Measurements from ENCODE around the gene CCDC24. TPM values are rescaled to one million over a fixed set of nuclear protein-coding genes. Genes with fewer than 3 reads are reported as not detected.

The CCDC24 gene
- total and polyA plus RNA-seq, 4 donors: 0.92 to 4.2 (median 2.3) TPM

DNA sequence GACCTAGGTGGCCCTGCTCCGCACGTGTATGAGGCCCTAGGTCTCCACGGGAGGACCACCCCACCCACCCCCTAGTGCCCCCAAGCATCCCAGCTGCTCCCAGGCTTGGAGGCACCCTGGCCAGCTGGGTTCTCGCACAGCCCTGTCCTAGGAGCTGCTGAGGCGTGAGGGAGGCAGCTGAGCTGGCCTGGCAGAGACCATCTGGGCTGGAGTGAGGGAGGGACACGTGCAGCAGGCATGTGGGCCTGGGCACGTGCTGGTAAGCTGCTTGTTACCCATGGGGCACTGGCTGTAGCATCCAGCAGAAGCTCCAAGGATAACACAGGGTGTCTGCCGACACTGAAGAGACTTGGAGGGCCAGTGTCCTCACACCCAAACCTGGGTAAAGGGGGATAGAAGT is 29.8 kb downstream of the CCDC24 start:
- no peak for DNase-seq (ENCODE audit: low spot score)
- H3K36me3 ChIP-seq (ENCODE audit: control insufficient read depth in 4 of 4, insufficient read depth in 3 of 4, low read depth in 1 of 4, low read length in 3 of 4): no peaks in the 10 kb centered on the region
- no peaks in the 10 kb centered on the region for H3K27me3 ChIP-seq (ENCODE audit: control insufficient read depth in 4 of 4, insufficient read depth in 4 of 4, low read length in 3 of 4)
- no peaks in the 10 kb centered on the region for H3K9me3 ChIP-seq (ENCODE audit: control insufficient read depth in 4 of 4, low read length in 3 of 4)
- no peak overlapping the region for H3K9ac ChIP-seq (ENCODE audit: low read depth in 1 of 2, low read length in 2 of 2)
- H3K4me1 ChIP-seq (ENCODE audit: control insufficient read depth in 4 of 4, insufficient read depth in 4 of 4, low read length in 3 of 4): no peaks in the 10 kb centered on the region
- TF ChIP-seq YY1 (IDR thresholded peaks at IDR 0.05) (no peak), RXRA (IDR thresholded peaks at IDR 0.05) (no peak), HNF4G (IDR thresholded peaks at IDR 0.05) (no peak), HNF4A (conservative IDR thresholded peaks at IDR 0.05) (no peak), JUND (IDR thresholded peaks at IDR 0.05) (no peak), TAF1 (conservative IDR thresholded peaks at IDR 0.05) (no peak), FOXA2 (IDR thresholded peaks at IDR 0.05) (no peak), EGR1 (IDR thresholded peaks at IDR 0.05; ENCODE audit: low read depth in 2 of 2) (no peak), SP1 (IDR thresholded peaks at IDR 0.05) (no peak), GABPA (IDR thresholded peaks at IDR 0.05 in 1 of 2, conservative IDR thresholded peaks at IDR 0.05 in 1 of 2) (no peak), RAD21 (IDR thresholded peaks at IDR 0.05) (no peak), NR2F2 (IDR thresholded peaks at IDR 0.05) (no peak), FOXA1 (IDR thresholded peaks at IDR 0.05) (no peak)
- TF ChIP-seq, protein P1, sequence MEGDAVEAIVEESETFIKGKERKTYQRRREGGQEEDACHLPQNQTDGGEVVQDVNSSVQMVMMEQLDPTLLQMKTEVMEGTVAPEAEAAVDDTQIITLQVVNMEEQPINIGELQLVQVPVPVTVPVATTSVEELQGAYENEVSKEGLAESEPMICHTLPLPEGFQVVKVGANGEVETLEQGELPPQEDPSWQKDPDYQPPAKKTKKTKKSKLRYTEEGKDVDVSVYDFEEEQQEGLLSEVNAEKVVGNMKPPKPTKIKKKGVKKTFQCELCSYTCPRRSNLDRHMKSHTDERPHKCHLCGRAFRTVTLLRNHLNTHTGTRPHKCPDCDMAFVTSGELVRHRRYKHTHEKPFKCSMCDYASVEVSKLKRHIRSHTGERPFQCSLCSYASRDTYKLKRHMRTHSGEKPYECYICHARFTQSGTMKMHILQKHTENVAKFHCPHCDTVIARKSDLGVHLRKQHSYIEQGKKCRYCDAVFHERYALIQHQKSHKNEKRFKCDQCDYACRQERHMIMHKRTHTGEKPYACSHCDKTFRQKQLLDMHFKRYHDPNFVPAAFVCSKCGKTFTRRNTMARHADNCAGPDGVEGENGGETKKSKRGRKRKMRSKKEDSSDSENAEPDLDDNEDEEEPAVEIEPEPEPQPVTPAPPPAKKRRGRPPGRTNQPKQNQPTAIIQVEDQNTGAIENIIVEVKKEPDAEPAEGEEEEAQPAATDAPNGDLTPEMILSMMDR (IDR thresholded peaks at IDR 0.05; ENCODE audit: low read depth, low read length, missing input control): no peak
- TF ChIP-seq, protein P2, sequence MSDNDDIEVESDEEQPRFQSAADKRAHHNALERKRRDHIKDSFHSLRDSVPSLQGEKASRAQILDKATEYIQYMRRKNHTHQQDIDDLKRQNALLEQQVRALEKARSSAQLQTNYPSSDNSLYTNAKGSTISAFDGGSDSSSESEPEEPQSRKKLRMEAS (IDR thresholded peaks at IDR 0.05): no peak
- TF ChIP-seq, protein P3, sequence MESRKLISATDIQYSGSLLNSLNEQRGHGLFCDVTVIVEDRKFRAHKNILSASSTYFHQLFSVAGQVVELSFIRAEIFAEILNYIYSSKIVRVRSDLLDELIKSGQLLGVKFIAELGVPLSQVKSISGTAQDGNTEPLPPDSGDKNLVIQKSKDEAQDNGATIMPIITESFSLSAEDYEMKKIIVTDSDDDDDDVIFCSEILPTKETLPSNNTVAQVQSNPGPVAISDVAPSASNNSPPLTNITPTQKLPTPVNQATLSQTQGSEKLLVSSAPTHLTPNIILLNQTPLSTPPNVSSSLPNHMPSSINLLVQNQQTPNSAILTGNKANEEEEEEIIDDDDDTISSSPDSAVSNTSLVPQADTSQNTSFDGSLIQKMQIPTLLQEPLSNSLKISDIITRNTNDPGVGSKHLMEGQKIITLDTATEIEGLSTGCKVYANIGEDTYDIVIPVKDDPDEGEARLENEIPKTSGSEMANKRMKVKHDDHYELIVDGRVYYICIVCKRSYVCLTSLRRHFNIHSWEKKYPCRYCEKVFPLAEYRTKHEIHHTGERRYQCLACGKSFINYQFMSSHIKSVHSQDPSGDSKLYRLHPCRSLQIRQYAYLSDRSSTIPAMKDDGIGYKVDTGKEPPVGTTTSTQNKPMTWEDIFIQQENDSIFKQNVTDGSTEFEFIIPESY (IDR thresholded peaks at IDR 0.05): no peak
- TF ChIP-seq, protein P4, sequence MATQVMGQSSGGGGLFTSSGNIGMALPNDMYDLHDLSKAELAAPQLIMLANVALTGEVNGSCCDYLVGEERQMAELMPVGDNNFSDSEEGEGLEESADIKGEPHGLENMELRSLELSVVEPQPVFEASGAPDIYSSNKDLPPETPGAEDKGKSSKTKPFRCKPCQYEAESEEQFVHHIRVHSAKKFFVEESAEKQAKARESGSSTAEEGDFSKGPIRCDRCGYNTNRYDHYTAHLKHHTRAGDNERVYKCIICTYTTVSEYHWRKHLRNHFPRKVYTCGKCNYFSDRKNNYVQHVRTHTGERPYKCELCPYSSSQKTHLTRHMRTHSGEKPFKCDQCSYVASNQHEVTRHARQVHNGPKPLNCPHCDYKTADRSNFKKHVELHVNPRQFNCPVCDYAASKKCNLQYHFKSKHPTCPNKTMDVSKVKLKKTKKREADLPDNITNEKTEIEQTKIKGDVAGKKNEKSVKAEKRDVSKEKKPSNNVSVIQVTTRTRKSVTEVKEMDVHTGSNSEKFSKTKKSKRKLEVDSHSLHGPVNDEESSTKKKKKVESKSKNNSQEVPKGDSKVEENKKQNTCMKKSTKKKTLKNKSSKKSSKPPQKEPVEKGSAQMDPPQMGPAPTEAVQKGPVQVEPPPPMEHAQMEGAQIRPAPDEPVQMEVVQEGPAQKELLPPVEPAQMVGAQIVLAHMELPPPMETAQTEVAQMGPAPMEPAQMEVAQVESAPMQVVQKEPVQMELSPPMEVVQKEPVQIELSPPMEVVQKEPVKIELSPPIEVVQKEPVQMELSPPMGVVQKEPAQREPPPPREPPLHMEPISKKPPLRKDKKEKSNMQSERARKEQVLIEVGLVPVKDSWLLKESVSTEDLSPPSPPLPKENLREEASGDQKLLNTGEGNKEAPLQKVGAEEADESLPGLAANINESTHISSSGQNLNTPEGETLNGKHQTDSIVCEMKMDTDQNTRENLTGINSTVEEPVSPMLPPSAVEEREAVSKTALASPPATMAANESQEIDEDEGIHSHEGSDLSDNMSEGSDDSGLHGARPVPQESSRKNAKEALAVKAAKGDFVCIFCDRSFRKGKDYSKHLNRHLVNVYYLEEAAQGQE (IDR thresholded peaks at IDR 0.05): no peak
- TF ChIP-seq, protein P5, sequence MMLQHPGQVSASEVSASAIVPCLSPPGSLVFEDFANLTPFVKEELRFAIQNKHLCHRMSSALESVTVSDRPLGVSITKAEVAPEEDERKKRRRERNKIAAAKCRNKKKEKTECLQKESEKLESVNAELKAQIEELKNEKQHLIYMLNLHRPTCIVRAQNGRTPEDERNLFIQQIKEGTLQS (IDR thresholded peaks at IDR 0.05): no peak
- H3K4me3 ChIP-seq (ENCODE audit: low read depth in 1 of 3, low read length in 3 of 3): no peak overlapping the region
- no peak overlapping the region for H3K27ac ChIP-seq (ENCODE audit: low read depth in 1 of 2, low read length in 2 of 2)
- WGBS: 93% methylated on average over 8 of the region's 8 CpGs
